KMS-11 (cell line): ENCODE data around the gene SUPT5H.

Experiments used
- H2AFZ ChIP-seq: fragments of 200-600 bp; sonication (generic); 2 replicates; pipeline ENCODE4 v1.6.1; 2016; ENCODE audit warnings: antibody characterized with exemption, mixed run types, low read depth
- H3K27ac ChIP-seq: fragments of 200-600 bp; sonication (generic); 2 replicates; pipeline ENCODE4 v1.6.1; 2016; ENCODE audit warnings: mild to moderate bottlenecking, mixed run types
- H3K27me3 ChIP-seq: fragments of 200-600 bp; sonication (generic); 2 replicates; pipeline ENCODE4 v1.6.1; 2017; ENCODE audit warnings: mild to moderate bottlenecking, low read depth, mixed run types, moderate library complexity; ENCODE audit not compliant: insufficient read depth
- H3K36me3 ChIP-seq: fragments of 200-600 bp; sonication (generic); 2 replicates; pipeline ENCODE4 v1.6.1; 2017; ENCODE audit warnings: mild to moderate bottlenecking, mixed run types; ENCODE audit not compliant: insufficient read depth
- H3K4me1 ChIP-seq: fragments of 200-600 bp; sonication (generic); 2 replicates; pipeline ENCODE4 v1.6.1; 2016; ENCODE audit warnings: mild to moderate bottlenecking, low read depth, mixed run types; ENCODE audit not compliant: poor library complexity, severe bottlenecking
- H3K4me2 ChIP-seq: fragments of 200-600 bp; sonication (generic); 2 replicates; pipeline ENCODE4 v1.7.0; 2016; ENCODE audit warnings: mild to moderate bottlenecking, mixed run types
- H3K4me3 ChIP-seq: fragments of 200-600 bp; sonication (generic); IDR thresholded peaks from 2 replicates; pipeline ENCODE4 v1.6.1; 2017; ENCODE audit warnings: low read depth, low read length, mixed read lengths; ENCODE audit not compliant: insufficient read depth
- H3K79me2 ChIP-seq: fragments of 200-600 bp; sonication (generic); 2 replicates; pipeline ENCODE4 v1.6.1; 2016; ENCODE audit warnings: low read depth, mixed run types; ENCODE audit not compliant: insufficient read depth
- H3K9ac ChIP-seq: fragments of 200-600 bp; sonication (generic); 2 replicates; pipeline ENCODE4 v1.6.1; 2016; ENCODE audit warnings: mild to moderate bottlenecking, mixed run types
- H4K20me1 ChIP-seq: fragments of 200-600 bp; sonication (generic); 2 replicates; pipeline ENCODE4 v1.6.1; 2016; ENCODE audit warnings: mild to moderate bottlenecking, mixed run types; ENCODE audit not compliant: insufficient read depth
- TF ChIP-seq, protein P1 (sequence below): fragments of 200-600 bp; sonication (generic); conservative IDR thresholded peaks from 2 replicates; pipeline ENCODE4 v1.6.1; 2017; ENCODE audit warnings: low read depth, mild to moderate bottlenecking, antibody characterized with exemption, low read length, moderate library complexity, mixed read lengths

Gene SUPT5H

DNA sequence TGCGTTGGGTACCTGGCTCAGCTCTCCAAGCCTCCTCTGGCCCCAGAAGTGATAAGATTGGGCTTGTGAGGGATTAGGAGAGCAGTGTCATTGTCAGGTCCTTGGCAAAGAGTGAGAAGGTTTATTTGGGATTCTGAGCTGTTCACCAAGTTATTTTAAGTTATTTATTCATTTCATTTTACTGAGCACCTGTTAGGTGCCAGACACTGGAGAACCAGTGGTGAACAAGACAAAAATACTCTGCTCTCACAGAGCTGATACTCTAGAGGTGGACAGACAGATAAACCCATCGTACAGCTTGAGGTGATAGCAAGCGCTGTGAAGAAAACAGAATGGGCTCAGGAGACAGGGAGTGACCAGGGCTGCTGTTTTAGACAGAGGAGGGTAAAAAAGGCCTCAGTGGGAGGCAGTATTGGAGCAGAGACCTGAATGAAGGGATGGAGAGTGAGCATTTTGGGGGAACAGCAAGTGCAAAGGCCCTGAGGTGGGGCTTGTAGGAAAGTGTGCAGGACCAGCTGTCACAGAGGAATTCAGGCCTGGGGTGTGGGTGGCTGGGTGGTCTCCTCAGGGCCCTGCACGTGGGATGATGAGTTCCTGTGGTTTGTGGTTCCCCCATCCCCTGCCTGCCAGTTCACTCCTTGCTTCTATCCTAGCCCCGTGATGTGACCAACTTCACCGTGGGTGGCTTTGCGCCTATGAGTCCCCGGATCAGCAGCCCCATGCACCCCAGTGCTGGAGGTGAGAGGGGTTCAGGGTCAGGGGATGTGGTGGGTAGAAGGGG lies 26.6 kb downstream of the SUPT5H start:
- no peak overlapping the region for H3K4me2 ChIP-seq
- H2AFZ ChIP-seq: no peak overlapping the region
- H3K79me2 ChIP-seq: no peaks in the 10 kb centered on the region
- TF ChIP-seq, protein P1, sequence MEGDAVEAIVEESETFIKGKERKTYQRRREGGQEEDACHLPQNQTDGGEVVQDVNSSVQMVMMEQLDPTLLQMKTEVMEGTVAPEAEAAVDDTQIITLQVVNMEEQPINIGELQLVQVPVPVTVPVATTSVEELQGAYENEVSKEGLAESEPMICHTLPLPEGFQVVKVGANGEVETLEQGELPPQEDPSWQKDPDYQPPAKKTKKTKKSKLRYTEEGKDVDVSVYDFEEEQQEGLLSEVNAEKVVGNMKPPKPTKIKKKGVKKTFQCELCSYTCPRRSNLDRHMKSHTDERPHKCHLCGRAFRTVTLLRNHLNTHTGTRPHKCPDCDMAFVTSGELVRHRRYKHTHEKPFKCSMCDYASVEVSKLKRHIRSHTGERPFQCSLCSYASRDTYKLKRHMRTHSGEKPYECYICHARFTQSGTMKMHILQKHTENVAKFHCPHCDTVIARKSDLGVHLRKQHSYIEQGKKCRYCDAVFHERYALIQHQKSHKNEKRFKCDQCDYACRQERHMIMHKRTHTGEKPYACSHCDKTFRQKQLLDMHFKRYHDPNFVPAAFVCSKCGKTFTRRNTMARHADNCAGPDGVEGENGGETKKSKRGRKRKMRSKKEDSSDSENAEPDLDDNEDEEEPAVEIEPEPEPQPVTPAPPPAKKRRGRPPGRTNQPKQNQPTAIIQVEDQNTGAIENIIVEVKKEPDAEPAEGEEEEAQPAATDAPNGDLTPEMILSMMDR: no peak
- no peaks in the 10 kb centered on the region for H3K4me1 ChIP-seq
- H3K36me3 ChIP-seq: no peaks in the 10 kb centered on the region
- no peaks in the 10 kb centered on the region for H3K27me3 ChIP-seq
- H3K4me3 ChIP-seq: no peak overlapping the region
- no peak overlapping the region for H3K27ac ChIP-seq
- no peaks in the 10 kb centered on the region for H4K20me1 ChIP-seq
- no peak overlapping the region for H3K9ac ChIP-seq

DNA sequence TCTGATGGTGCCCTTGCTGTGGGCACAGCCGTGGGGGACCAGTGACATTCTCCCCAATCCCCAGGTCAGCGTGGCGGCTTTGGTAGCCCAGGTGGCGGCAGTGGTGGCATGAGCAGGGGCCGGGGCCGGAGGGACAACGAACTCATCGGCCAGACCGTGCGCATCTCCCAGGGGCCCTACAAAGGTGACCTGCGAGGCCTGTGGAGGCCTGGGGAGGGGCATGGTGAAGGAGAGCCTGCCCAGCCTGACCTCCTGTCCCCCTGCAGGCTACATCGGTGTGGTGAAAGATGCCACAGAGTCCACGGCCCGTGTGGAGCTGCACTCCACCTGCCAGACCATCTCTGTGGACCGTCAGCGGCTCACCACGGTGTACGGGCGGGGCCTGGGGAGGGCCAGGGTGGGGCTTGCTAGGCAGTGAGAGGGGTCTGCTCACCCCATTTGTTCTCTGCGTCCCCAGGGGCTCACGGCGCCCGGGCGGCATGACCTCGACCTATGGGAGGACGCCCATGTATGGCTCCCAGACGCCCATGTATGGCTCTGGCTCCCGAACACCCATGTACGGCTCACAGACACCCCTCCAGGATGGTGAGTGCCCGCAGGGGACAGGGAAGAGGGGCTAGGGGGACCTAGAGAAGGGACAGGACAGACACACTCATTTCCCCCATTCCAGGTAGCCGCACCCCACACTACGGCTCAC lies 27.5 kb downstream of the SUPT5H start:
- TF ChIP-seq, protein P1: no peak
- no peaks in the 10 kb centered on the region for H3K36me3 ChIP-seq

DNA sequence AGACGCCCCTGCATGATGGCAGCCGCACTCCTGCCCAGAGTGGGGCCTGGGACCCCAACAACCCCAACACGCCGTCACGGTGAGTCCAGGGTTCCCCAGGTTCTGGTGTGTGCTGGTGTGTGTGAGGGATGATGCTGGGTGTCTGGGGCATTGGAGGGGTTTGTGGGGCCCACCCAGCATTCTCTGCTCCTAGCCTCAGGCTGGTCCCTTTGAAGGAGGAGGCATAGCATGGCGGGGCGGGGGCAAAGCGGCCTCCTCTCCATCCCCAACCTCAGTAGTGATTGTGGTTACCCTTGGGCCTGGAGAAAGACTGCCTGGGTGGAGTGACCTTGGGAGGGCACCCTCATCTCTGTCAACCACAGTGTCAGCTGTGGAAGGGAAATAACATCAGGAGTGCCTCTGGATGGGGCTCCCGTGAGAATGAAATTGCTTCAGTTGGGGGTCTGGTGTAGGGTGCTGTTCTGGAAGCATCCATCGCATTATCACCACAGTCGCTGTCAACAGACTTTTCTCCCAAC lies 28.1 kb downstream of the SUPT5H start:
- H3K27ac ChIP-seq: no peak overlapping the region
- H3K27me3 ChIP-seq: no peaks in the 10 kb centered on the region
- no peaks in the 10 kb centered on the region for H3K79me2 ChIP-seq
- no peaks in the 10 kb centered on the region for H3K36me3 ChIP-seq
- H4K20me1 ChIP-seq: no peaks in the 10 kb centered on the region
- H3K9ac ChIP-seq: no peak overlapping the region
- H3K4me3 ChIP-seq: no peak overlapping the region
- no peaks in the 10 kb centered on the region for H3K4me1 ChIP-seq
- TF ChIP-seq, protein P1: no peak
- no peak overlapping the region for H3K4me2 ChIP-seq
- H2AFZ ChIP-seq: no peak overlapping the region

More for the DNA sequence above, 27.5 kb downstream of the SUPT5H start:
- Histone ChIP-seq H3K4me2 (no peak overlapping the region), H2AFZ (no peak overlapping the region), H3K4me3 (no peak overlapping the region), H4K20me1 (no peaks in the 10 kb centered on the region), H3K4me1 (no peaks in the 10 kb centered on the region), H3K79me2 (no peaks in the 10 kb centered on the region), H3K9ac (no peak overlapping the region), H3K27me3 (no peaks in the 10 kb centered on the region), H3K27ac (no peak overlapping the region)

DNA sequence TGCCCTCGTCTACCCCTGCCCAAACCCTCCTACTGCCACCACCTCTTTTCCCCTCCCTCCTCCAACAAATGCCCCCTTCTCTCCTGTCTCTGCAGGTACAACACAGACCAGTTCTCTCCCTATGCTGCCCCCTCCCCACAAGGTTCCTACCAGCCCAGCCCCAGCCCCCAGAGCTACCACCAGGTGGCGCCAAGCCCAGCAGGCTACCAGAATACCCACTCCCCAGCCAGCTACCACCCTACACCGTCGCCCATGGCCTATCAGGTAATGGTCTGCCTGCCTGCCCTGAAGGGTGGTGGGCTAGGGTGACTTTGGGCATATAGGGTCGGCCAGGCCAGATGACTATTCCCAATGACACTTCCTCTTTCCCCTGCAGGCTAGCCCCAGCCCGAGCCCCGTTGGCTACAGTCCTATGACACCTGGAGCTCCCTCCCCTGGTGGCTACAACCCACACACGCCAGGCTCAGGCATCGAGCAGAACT lies 28.8 kb downstream of the SUPT5H start:
- no peak overlapping the region for H3K4me3 ChIP-seq
- no peak overlapping the region for H3K4me2 ChIP-seq
- H2AFZ ChIP-seq: no peak overlapping the region
- no peaks in the 10 kb centered on the region for H3K27me3 ChIP-seq
- H3K36me3 ChIP-seq: no peaks in the 10 kb centered on the region
- no peaks in the 10 kb centered on the region for H3K79me2 ChIP-seq
- H4K20me1 ChIP-seq: no peaks in the 10 kb centered on the region
- no peaks in the 10 kb centered on the region for H3K4me1 ChIP-seq
- no peak overlapping the region for H3K27ac ChIP-seq
- no peak overlapping the region for H3K9ac ChIP-seq
- TF ChIP-seq, protein P1: peak; percentile 90
